Stimulated activated CD8-positive, alpha-beta memory T cell treated with anti-CD3 and anti-CD28 coated beads, Interleukin-7, amount 100 ng/mL, for 4 hours (primary cell): ENCODE results near the gene RBM18.

ENCODE experiments used
- DNase-seq, 2 donors: peaks; one replicate each; pipeline ENCODE4 v3.0.0-alpha.2; 2020; ENCODE audit warnings: low read depth in 2 of 2

Gene RBM18, protein sequence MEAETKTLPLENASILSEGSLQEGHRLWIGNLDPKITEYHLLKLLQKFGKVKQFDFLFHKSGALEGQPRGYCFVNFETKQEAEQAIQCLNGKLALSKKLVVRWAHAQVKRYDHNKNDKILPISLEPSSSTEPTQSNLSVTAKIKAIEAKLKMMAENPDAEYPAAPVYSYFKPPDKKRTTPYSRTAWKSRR

DNA sequence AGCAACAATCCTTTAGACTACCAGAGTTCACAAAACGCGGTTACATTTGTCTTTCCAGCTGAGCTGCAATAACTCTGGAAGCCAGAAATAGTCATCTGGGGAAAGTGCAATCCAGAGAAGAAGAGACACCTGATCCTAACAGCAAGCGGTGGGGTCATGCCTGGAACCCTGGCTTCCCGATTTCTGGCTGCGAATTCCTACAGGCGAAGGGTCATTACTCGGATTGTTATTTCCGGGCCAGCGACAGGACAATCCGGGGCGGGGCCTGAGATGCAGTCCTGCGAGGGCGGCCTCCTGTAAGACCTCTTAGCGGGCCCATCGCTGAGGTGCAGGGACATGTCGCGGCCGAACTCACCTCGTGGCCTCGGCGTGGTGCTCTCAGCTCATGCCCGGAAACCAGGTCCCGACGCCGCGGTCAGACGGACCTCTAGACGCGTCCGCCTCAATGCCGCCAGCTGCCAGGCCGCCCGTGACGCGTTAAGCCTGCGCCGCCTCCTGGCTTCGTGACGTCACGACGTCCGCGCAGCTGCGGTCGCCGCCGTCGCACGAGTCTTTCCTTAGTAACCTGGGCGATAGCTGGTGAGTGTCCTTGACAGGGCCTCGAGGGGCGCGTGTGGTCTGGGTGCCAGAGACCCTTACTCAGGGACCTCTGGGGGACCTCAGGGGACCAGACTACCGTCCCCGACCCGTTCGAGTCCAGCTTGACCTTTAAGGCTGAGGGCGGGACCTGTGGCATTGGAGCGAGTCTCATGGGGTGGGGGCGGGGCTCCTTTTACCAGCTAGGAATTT lies at the start of gene RBM18, which contains the start of gene MRRF:
RBM18 (minus strand) TSS at position 481 of the 789 bp plus-strand sequence. CDS start 3,348 bp downstream, outside the sequence.
MRRF (plus strand) TSS at position 523 of the 789 bp plus-strand sequence. CDS start 6,010 bp downstream, outside the sequence.
- DNase-seq: peak; percentile 77 to 84

GRCh38 chr9:122314165-122314564 lies 49.5 kb upstream of the RBM18 start:
- DNase-seq: no peak

GRCh38 chr9:122309861-122310260 lies 45.2 kb upstream of the RBM18 start:
- DNase-seq: no peak

GRCh38 chr9:122307925-122308324 lies 43.3 kb upstream of the RBM18 start:
- no peak for DNase-seq

DNA sequence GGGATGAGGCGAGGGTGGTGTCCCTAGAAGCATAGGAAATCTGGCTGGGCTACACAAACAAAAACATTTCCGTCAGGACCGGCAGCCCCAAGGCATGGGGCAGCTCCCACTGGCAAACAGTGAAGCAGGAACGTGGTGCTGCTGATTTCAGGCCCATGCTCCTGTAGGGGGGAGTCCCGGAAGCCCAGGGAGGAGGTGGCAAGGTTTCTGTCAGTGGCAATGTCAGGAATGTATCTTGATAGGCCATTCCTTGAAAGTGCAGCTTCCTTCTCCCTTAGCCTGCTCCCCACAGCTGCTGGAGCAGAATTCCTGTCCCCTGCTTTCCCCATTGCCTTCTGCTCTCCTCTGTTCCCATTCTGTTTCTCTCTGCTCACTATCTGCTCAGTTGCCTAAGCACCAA lies 42.4 kb upstream of the RBM18 start:
- DNase-seq: no peak

GRCh38 chr9:122302237-122303093 lies 37.8 kb upstream of the RBM18 start:
- DNase-seq: no peak

- DNase-seq: no peak
These were observed 32.9 kb upstream of the RBM18 start for GRCh38 chr9:122297512-122297911.

DNA sequence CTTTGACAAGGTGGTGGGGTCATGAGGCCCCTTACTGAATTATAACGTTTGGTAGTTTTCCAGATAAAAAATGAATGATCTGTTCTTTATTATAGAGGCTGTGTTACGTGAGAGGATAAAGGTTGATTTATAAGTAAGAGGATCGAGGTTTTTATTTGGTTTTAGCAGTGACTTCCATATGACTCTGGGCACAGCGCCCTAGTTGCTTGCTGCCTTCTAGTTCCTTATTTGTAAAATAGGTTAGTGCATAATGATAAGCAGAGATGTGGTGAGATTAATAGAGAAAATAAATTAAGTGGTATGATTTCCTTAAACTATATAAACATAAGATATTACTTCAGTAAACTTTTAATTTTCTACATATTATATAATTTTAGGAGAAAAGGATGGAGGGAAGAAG lies 29.9 kb upstream of the RBM18 start:
- DNase-seq: no peak

DNA sequence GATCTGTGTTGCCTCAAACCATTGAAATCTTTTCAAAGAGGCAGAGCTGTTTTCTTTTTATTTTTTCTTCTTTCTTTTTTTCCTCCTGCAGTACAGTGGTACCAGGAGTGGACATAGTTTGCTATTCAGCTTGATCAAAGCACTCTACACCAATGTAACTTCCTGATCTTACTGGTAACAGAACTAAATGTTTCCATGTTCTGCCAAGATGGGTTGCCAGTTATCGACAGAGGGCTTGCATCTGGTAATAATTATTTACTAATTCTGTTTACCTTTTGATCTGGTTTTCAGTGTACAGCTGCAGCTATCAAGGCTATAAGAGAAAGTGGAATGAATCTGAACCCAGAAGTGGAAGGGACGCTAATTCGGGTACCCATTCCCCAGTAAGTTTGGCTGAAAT lies 26.8 kb upstream of the RBM18 start:
- no peak for DNase-seq

DNA sequence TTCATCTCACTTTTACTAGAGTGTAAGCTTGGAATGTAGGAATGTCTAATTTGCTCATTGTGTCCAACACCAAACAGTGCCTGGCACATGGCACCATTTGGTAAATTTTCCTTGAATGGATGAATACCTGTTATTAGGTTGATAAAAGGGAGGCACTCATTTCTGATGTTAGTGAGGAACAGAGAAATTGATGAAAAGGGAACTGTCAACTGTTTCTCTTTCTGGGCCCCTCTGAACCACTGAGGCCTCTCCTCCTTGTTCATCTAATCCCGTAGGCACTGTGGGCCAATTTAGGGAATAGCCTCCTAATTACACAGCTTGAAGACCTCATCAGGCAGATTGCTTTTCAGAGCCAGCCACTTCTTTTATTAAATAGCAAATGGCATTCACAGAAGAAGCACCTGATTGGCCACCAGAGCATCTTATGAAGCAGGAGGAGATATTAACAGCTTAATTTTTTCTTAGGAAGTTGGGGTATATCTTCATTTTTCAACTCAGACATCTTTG lies 22.6 kb upstream of the RBM18 start:
- no peak for DNase-seq

DNA sequence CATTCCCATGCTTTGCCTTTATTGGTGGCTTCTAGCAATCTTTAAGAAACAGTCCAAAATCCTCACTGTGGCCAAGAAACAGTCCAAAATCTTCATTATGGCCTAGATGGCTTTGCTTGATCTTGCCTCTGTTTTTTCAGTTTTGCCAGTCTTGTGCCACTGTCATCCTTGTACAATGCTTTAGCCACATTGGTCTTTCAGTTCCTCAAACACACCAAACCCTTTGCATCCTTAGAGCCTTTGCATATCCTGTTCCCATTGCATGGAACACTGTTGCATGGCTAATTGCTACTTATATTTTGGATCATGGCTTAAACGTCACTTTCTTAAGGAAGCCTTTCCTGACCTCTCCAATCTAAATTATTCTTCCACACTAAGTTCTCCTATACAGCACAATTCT lies 22.1 kb upstream of the RBM18 start:
- no peak for DNase-seq

GRCh38 chr9:122281368-122281767 lies 16.7 kb upstream of the RBM18 start:
- no peak for DNase-seq

DNA sequence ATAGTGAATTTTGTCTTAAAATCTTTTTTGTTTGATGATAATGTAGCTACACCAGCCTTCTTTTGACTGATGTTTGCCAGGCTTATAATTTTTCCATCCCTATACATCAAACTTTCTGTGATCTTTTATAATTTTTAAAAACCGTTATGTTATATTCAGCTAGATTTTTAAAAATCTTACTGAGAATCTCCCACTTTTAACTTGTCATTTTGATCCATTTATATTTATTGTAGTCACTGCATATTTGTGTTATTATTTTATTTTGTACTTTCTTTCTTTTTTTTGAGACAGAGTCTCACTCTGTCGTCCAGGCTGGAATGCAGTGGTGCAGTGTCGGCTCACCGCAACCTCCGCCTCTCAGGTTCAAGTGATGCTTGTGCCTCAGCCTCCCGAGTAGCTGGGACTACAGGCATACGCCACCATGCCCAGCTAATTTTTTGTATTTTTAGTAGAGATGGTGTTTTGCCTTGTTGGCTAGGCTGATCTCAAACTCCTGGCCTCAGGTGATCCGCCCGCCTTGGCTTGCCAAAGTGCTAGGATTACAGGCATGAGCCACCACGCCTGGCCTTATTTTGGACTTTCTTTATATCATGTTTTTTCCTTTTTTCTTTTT lies 12.8 kb upstream of the RBM18 start:
- no peak for DNase-seq

DNA sequence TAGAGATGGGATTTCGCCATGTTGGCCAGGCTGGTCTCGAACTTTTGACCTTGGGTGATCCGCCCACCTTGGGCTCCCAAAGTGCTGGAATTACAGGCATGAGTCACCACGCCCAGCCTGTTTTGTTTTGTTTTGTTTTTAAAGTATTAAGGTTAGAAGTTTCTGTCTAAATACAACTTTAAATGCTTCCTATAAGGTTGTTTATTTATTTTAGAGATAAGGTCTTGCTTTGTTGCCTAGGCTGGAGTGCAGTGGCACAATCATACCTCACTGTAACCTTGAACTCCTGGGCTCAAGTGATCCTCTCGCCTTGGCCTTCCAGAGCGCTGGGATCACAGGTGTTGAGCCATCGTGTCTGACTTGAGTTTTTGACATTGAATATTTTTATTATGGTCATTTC lies 11.5 kb upstream of the RBM18 start:
- no peak for DNase-seq

DNA sequence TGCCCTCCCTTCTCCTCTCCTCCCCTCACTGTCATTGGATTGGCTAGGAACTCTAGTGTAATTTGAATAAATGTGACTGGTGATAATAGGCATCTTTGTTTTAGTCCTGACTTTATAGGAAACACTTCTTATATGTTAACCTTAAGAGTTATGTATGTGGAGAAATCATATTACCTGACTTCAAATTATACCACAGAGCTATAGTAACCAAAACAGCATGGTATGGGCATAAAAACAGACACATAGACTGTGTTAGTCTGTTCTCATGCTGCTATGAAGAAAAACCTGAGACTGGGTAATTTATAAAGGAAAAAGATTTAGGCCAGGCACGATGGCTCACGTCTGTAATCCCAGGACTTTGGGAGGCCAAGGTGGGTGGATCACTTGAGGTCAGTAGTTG lies 9.4 kb upstream of the RBM18 start:
- no peak for DNase-seq

DNA sequence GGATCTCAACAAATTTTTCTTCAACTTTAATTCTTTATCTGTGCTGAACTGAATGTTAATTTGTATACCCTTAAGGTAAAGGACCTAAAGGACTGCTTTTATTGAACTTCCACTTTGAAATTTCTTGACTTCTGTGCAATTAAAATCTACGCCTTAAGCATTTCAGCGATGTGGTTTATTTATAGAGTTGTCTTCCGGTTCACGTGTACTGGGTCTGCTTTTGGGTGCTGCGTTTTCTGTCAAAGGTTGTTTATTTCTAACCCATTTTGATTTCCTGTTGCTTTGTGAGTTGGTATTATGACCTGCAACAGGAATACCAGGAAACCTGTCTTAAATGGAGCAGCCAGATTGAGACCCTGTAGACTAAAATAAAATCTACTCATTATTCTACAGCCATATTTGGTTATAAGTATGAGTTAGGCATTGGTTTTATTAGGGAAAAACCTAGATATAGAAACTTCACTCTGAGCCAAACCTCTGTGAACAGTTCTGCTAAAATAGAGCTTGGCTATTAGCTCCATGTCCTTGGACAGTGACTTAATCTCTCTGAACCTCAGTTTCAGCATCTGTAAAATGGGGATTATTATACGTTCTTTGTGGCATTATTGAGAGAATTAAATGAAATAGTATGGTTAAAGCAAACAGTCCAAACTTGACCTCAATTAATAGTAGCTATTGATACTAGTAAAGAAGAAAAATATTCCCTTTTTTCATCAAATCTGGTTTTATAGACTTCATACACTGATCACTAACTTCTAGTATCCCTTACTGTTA lies 3.6 kb upstream of the RBM18 start:
- no peak for DNase-seq

DNA sequence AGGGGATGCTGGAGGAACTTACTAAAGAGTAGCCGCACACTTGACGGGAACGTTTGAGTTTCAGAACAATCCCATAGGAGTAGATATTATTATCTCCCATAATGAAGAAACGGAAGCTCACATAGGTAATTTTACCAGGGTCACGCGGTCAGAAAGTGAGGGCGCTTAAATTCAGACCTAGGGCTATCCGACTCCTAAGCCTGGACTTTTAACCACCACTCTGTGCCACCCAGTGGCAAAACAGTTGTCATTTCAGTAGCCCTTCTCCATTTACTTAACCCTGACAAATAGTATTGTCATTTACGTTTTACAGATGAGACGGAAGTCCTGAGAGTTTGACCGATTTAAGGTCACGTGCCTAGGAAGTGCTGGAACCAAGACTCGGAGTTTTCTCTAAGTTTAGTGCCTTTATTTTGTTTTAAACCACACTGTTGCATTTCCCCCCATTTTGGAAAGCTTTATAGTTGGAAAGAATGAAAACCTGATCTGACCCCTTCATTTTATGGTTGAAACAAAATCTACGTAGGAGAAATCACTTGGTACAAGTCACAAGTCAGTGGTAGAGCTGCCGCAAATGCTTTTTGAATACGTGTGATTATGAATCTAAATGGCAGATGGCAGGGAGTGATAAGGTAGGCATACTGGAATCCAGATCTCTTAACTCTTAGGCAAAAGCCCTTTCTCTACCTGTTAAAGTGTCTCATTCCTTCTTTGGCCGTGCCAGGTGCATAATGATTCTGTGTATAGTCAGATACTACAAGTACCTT lies 692 bp upstream of the RBM18 start:
- DNase-seq: peak in 1 of 2 donors; percentile 4

DNA sequence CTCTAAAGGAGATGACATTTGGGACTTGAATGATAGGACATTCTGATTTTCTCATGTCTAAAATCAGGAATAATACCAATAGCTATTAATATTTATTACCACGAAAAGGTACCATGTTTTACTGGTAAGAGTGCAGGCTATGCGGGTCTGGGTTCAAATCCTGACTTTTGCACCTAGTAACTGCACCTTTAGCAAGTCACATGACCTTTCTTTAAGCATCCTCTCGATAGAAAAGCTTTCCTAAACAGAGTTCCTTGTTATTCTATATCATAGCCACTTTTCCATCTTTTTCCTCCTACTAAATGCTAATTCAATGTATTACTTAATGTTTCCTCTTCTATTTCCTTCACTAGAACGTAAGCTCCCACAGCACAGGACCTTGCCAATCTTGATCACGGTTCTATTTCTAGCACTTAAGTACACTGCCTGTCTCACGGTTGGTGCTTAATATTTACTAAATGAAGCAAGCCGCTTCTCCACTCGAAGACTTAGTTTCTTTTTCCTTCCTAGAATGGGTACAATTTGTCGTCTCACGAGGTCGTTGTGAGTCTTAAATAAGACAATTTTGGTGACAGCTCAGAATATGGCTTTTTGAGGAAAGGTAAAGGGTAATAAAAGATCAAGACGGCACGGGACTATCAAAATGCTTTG lies 816 bp downstream of the RBM18 start:
- no peak for DNase-seq

GRCh38 chr9:122262073-122262472 lies 2.6 kb downstream of the RBM18 start:
- DNase-seq: no peak

DNA sequence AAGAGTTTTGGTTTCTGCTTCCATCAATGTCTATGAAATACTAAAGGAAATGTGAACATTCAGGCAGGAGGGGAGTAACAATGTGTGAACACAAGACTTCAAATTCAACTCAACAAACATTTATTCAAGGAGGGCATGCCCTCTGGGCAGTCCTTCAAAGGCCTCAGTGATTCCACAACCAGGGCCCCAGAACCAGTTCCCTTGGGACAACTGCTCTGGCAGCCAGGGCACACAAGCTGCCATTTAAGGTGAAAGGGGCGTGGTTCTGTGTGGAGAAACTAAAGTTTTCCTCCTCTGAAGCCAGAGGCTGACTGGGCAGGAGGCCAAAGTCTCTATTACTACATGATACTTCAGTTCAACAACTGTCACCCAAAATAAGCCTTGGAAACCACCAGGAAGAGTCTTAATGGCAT lies 3.2 kb downstream of the RBM18 start:
- DNase-seq: no peak
